ENCODE data around the gene FGF2.

GRCh38 chr4:122921300-122921699 is 94.7 kb downstream of the FGF2 start:
- no peak for TF ChIP-seq POLR2AphosphoS5 (IDR thresholded peaks at IDR 0.05; ENCODE audit: low read depth, low read length)
- TF ChIP-seq REST (IDR thresholded peaks at IDR 0.05; ENCODE audit: low read depth) = no peak
- TF ChIP-seq POLR2A (IDR thresholded peaks at IDR 0.05; ENCODE audit: borderline replicate concordance, extremely low read depth, insufficient read depth, insufficient read length) = no peak
- no peak for TF ChIP-seq CTCF (IDR thresholded peaks at IDR 0.05 in 2 of 3, conservative IDR thresholded peaks at IDR 0.05 in 1 of 3; ENCODE audit: borderline replicate concordance in 1 of 3, insufficient read depth in 1 of 3, low read depth in 2 of 3, low read length in 2 of 3)
- no peak for TF ChIP-seq ZFX (IDR thresholded peaks at IDR 0.05)
- TF ChIP-seq EGR1 (IDR thresholded peaks at IDR 0.05; ENCODE audit: low read depth) = no peak
- TF ChIP-seq YY1 (IDR thresholded peaks at IDR 0.05; ENCODE audit: extremely low read depth, insufficient replicate concordance, low read depth, low read length) = no peak
- TF ChIP-seq MAX (IDR thresholded peaks at IDR 0.05) = no peak
- TF ChIP-seq EZH2 (IDR thresholded peaks at IDR 0.05) = no peak
- TF ChIP-seq RAD21 (IDR thresholded peaks at IDR 0.05; ENCODE audit: low read depth) = no peak
- TF ChIP-seq ZNF274 (IDR thresholded peaks at IDR 0.05; ENCODE audit: low read depth, low read length) = no peak

Data from HCT116 (cell line).